Right lung (tissue), 5 donors: ENCODE results near the gene AMER3. TPM values are rescaled to one million over a fixed set of nuclear protein-coding genes. Genes with fewer than 3 reads are reported as not detected.

Experiments used
- polyA plus RNA-seq, 5 donors: library from polyadenylated mRNA; unstranded; fragments of 120-200 nt; gene quantifications; one replicate each; pipeline versions ENCODE4 v1.2.1 to v1.2.3, GENCODE V29; 2013; ENCODE audit warnings: inconsistent platforms in 1 of 5, low replicate concordance in 1 of 5; ENCODE audit not compliant: insufficient read length in 5 of 5, insufficient read depth in 1 of 5

Gene AMER3
- polyA plus RNA-seq, 5 donors: 0.06 to 0.18 (median 0.07) TPM

Other genes with a start within 250 kb of the AMER3 start
- under 1 TPM; 0.23 to 0.90 (median 0.57) TPM for gene POTEI, start 246.2 kb upstream of the AMER3 start, polyA plus RNA-seq
- gene CFC1B, start 234.3 kb upstream of the AMER3 start, polyA plus RNA-seq: not detected
- 10 to 100 TPM in 2 of 5 donors, 1 to 10 TPM in 3; 4.4 to 11.2 (median 7.9) TPM for gene CFC1, start 156.0 kb upstream of the AMER3 start, polyA plus RNA-seq
- under 1 TPM in 4 of 5 donors, not detected in 1; 0.11 to 0.64 (median 0.14) TPM for gene POTEJ, start 144.1 kb upstream of the AMER3 start, polyA plus RNA-seq
- not detected for gene GPR148, start 26.5 kb upstream of the AMER3 start, polyA plus RNA-seq
- 1 to 10 TPM; 2.0 to 4.1 (median 2.7) TPM for gene ARHGEF4, start 81.4 kb downstream of the AMER3 start, polyA plus RNA-seq